ENCODE results near the gene SAC3D1. TPM values are rescaled to one million over a fixed set of nuclear protein-coding genes. Genes with fewer than 3 reads are reported as not detected.

The SAC3D1 gene
- polyA plus RNA-seq, 1 of the 3 experiments (the other 2 are of a cell fraction) = 22.5 TPM

- Histone ChIP-seq H3K9me2 (no peaks in the 10 kb centered on the region), H3K4me1 (ENCODE audit: control insufficient read depth in 1 of 2, insufficient read depth in 2 of 2, low read depth in 1 of 2, low read length in 1 of 2) (peaks cover 0 to 7% of the 10 kb centered on the region in 2 experiments; a peak in 2 of 4 replicates), H2AFZ (ENCODE audit: low read depth) (no peak overlapping the region; the same call in 1 of the 2 replicates), H3K27ac (ENCODE audit: low read depth in 2 of 2, low read length in 1 of 2) (no peak overlapping the region), H4K20me1 (ENCODE audit: insufficient read depth) (no peaks in the 10 kb centered on the region; the same call in 1 of the 2 replicates), H3K79me2 (ENCODE audit: insufficient read depth) (peaks cover 58% of the 10 kb centered on the region), H3K9me3 (no peaks in the 10 kb centered on the region), H3K9ac (no peak overlapping the region), H3K4me2 (no peak overlapping the region), H3K36me3 (replicated peaks in 1 of 2; ENCODE audit: control insufficient read depth in 1 of 2, insufficient read depth in 2 of 2, low read length in 1 of 2) (peaks cover 0 to 10% of the 10 kb centered on the region in 2 experiments), H3K27me3 (ENCODE audit: insufficient read depth) (no peaks in the 10 kb centered on the region), H3F3A (replicated peaks; ENCODE audit: insufficient read depth) (peaks cover 13% of the 10 kb centered on the region), H3K4me3 (ENCODE audit: low read depth in 2 of 2, low read length in 1 of 2) (no peak overlapping the region; a peak in 1 of 4 replicates)
- ChIA-PET POLR2A (no interaction called here), CTCF (interaction anchor here (0.9 to 1.6 kb wide), 4 partner anchors 8 to 234 kb away, joined by 3 to 6 read pairs (median 4); partner anchors contain the start of genes ARL2 and CDC42BPG)
- DNase-seq = peak; percentile 68
- WGBS (ENCODE audit: low lambda C conversion rate) = 77% methylated on average over 2 of the region's 3 CpGs
- TF ChIP-seq SMC3 (IDR thresholded peaks at IDR 0.05; ENCODE audit: low read depth, low read length) = peak; percentile 54
- peak; percentile 64 for TF ChIP-seq CTCF (IDR thresholded peaks at IDR 0.05)
- no peak for TF ChIP-seq CHD2 (IDR thresholded peaks at IDR 0.05; ENCODE audit: low read length, partially characterized antibody)
- no peak for TF ChIP-seq FOXJ3 (CRISPR knock-in tag; IDR thresholded peaks at IDR 0.05)
- TF ChIP-seq USF2 (IDR thresholded peaks at IDR 0.05; ENCODE audit: borderline replicate concordance, low read depth, low read length) = no peak
- TF ChIP-seq NFIC (IDR thresholded peaks at IDR 0.05; ENCODE audit: borderline replicate concordance) = no peak
- peak; percentile 55 for TF ChIP-seq RAD21 (IDR thresholded peaks at IDR 0.05; ENCODE audit: low read length)
- no peak for TF ChIP-seq EP300 (IDR thresholded peaks at IDR 0.05; ENCODE audit: borderline replicate concordance in 1 of 2, low read depth in 1 of 2, low read length in 1 of 2)
Measured at GRCh38 chr11:65078151-65078550, 37.1 kb downstream of the SAC3D1 start.

GRCh38 chr11:65078786-65079342, 37.9 kb downstream of the SAC3D1 start:
- no peak overlapping the region for H3K4me3 ChIP-seq (ENCODE audit: low read depth in 2 of 2, low read length in 1 of 2)
- TF ChIP-seq FOXJ3 (CRISPR knock-in tag; IDR thresholded peaks at IDR 0.05) = no peak
- no peak for TF ChIP-seq PBX3 (IDR thresholded peaks at IDR 0.05)
- no peak for TF ChIP-seq REST (IDR thresholded peaks at IDR 0.05; ENCODE audit: low read depth, low read length)
- no peak for TF ChIP-seq NFIC (IDR thresholded peaks at IDR 0.05; ENCODE audit: borderline replicate concordance)
- TF ChIP-seq RAD21 (IDR thresholded peaks at IDR 0.05; ENCODE audit: low read length) = no peak
- TF ChIP-seq SMC3 (IDR thresholded peaks at IDR 0.05; ENCODE audit: low read depth, low read length) = no peak
- no peak for TF ChIP-seq USF1 (IDR thresholded peaks at IDR 0.05; ENCODE audit: borderline replicate concordance, low read depth)
- no peak for TF ChIP-seq USF2 (IDR thresholded peaks at IDR 0.05; ENCODE audit: borderline replicate concordance, low read depth, low read length)
- no peak for TF ChIP-seq EP300 (IDR thresholded peaks at IDR 0.05; ENCODE audit: borderline replicate concordance in 1 of 2, low read depth in 1 of 2, low read length in 1 of 2)
- no peak for TF ChIP-seq TEAD4 (IDR thresholded peaks at IDR 0.05; ENCODE audit: borderline replicate concordance, insufficient read depth)
- WGBS (ENCODE audit: low lambda C conversion rate) = 87% methylated on average over 9 of the region's 9 CpGs
- no peaks in the 10 kb centered on the region for H3K9me3 ChIP-seq
- DNase-seq = peak; percentile 4
- POLR2A ChIA-PET = no interaction called here
- H3K79me2 ChIP-seq (ENCODE audit: insufficient read depth) = peaks cover 65% of the 10 kb centered on the region
- no peaks in the 10 kb centered on the region; the same call in 1 of the 2 replicates for H4K20me1 ChIP-seq (ENCODE audit: insufficient read depth)
- peaks cover 13% of the 10 kb centered on the region for H3F3A ChIP-seq (replicated peaks; ENCODE audit: insufficient read depth)
- H3K36me3 ChIP-seq (replicated peaks in 1 of 2; ENCODE audit: control insufficient read depth in 1 of 2, insufficient read depth in 2 of 2, low read length in 1 of 2) = peaks cover 0 to 10% of the 10 kb centered on the region in 2 experiments
- H3K4me2 ChIP-seq = no peak overlapping the region
- no peak overlapping the region for H3K9ac ChIP-seq
- H3K27me3 ChIP-seq (ENCODE audit: insufficient read depth) = no peaks in the 10 kb centered on the region
- H3K27ac ChIP-seq (ENCODE audit: low read depth in 2 of 2, low read length in 1 of 2) = no peak overlapping the region
- H3K4me1 ChIP-seq (ENCODE audit: control insufficient read depth in 1 of 2, insufficient read depth in 2 of 2, low read depth in 1 of 2, low read length in 1 of 2) = peaks cover 0 to 12% of the 10 kb centered on the region in 2 experiments; a peak in 2 of 4 replicates
- no peak overlapping the region; the same call in 1 of the 2 replicates for H2AFZ ChIP-seq (ENCODE audit: low read depth)
- no peaks in the 10 kb centered on the region for H3K9me2 ChIP-seq
- CTCF ChIA-PET = interaction anchor here (0.6 to 1.6 kb wide), 5 partner anchors 9 to 235 kb away, joined by 3 to 6 read pairs (median 3); partner anchors contain the start of genes ARL2 and CDC42BPG

All from SK-N-SH (cell line).